GM19468 (cell line): ENCODE results near the gene SELPLG.
"Not testable (repeated sequence)": the region's sequence is repeated elsewhere in the genome, so short reads cannot be mapped to it uniquely, and the experiment has no call there.

Experiments
- ATAC-seq: cut with Tn5 transposase; IDR thresholded peaks from one replicate; pipeline ENCODE4 v1.9.1; 2021; ENCODE audit warnings: mild to moderate bottlenecking, moderate library complexity, moderate number of reproducible peaks; ENCODE audit not compliant: unreplicated experiment; ENCODE audit errors: extremely low read depth

Gene SELPLG

DNA sequence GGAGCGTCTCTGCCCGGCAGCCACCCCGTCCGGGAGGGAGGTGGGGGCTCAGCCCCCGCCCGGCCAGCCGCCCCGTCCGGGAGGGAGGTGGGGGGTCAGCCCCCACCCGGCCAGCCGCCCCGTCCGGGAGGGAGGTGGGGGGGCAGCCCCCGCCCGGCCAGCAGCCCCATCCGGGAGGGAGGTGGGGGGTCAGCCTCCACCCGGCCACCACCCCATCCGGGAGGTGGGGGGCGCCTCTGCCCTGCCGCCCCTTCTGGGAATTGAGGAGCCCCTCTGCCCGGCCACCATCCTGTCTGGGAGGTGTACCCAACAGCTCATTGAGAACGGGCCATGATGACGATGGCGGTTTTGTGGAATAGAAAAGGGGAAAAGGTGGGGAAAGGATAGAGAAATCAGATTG, 22.6 kb upstream of the SELPLG start:
- not testable (repeated sequence) for ATAC-seq

DNA sequence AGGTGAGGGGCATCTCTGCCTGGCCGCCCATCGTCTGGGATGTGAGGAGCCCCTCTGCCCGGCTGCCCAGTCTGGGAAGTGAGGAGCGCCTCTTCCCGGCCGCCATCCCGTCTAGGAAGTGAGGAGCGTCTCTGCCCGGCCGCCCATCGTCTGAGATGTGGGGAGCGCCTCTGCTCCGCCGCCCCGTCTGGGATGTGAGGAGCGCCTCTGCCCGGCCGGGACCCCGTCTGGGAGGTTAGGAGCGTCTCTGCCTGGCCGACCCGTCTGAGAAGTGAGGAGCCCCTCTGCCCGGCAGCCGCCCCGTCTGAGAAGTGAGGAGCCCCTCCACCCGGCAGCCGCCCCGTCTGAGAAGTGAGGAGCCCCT, 22.1 kb upstream of the SELPLG start:
- ATAC-seq = not testable (repeated sequence)

DNA sequence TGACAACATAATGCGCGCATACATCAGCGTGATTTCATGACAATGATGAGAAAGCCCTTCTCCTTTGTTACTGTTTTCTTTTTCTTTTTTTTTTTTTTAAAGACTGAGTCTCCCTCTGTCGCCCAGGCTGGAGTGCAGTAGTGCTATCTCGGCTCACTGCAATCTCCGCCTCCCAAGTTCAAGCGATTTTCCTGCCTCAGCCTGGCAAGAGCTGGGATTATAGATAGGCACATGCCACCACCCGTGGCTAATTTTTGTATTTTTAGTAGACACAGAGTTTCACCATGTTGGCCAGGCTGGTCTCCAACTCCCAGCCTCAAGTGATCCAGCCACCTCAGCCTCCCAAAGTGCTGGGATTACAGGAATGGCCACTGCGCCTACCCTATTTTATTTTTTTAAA, 20.9 kb upstream of the SELPLG start:
- not testable (repeated sequence) for ATAC-seq

DNA sequence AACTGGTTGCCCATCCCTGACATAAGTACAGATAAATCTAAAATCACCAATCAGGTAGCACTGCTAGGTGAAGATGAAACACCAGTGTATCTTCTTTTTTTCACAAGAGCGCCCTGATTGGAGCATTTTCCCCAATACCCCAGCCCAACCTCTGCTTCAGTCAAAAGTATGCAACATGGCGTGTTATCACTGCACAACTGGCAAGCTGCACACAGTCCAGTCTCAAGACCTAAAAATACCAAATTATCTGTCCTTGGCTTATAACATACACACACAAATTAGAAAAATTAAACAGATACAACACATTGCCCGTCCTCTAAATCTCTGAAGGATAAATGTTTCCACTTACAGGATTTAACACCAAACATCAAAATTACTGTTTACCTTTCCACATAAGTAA, 20.2 kb upstream of the SELPLG start:
- ATAC-seq = no peak

DNA sequence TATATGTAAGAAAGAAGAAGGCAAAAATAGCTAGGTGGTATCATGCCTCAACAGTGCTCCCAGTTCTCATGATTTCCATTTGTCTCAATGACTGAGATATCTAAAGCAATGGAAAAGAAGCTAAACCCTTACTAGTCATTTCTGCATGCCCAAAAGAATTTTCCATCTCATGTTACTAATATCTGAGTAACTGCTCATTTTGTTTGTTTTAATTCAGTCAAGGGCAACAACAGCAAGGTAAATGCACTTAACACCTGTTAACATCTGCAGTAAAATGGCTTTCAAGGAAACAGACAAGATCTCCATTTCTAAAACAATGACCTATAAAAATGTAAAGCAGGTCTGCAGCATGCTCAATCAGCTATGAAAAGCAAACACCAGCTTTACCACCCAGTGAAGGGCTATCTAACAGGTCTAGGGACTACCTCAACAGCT, 19.4 kb upstream of the SELPLG start:
- no peak for ATAC-seq

DNA sequence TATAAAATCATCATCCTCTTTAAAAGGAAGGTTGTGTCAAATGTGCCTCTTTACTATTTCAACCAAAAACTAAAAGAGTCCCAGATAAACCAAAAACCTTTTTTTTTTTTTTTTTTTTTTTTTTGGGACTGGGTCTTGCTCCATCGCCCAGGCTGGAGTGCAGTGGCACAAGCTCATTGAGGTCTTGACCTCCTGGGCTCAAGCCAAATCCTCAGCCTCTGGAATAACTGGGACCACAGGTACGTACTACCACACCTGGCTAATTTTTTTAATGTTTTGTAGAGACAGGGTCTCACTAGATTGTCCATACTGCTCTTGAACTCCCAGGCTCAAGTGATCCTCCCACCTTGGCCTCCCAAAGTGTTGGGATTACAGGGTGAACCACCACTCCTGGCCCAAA, 16.4 kb upstream of the SELPLG start:
- no peak for ATAC-seq

DNA sequence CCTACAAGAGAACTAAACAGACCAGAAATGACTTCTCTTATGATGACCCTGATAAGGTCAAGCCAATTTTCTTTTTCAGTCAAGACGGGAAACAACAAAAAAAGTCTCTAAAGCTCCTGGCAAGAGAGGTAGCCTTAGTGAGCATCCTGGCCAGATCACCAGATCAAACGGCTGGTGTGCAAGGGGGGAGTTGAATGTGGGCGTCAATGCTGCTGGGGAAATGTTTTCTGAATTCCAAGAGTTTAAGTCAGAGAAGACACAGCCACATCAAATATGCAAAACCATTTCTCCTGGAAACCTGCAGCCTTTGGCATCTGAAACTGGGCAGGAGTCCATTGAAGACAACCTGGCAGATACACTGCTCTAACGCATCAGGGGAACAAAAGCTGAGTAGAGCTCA, 16.0 kb upstream of the SELPLG start:
- ATAC-seq = no peak

DNA sequence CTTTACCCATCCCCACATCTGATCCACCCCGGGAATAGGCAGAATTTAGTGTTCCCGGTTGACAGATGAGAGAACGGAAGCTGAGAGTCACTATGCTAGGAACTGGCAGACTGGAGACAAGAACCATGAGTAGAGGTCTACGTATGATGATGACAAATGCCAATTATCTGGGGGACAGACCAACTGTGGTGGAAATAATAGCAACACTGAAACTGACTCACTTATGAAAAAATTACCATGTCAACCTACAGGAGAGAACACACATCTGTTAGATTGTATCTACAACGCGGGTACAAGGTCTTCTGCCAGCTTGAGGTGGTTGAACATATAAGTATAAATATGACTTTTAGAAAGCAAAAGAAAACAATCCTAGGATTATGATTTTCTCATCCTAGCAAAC, 15.4 kb upstream of the SELPLG start:
- no peak for ATAC-seq

DNA sequence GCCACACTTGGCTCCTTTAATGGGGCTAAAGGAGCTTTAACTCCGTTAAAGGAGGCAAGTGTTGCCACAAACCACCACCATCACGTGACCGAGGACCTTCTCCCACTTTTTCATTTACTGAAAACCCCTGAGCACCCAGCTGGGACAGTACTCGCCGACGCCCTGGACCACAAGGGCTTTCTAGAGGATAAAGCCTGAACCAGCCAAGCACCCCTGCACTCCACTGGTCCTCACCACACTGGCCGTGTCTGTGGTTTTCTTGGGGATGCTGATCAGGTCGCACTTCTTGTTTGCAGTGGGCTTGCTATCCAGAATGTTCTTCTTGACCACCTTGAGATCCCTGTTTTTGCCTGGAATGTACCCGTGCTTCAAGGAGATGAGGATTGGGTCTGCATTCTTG, 14.7 kb upstream of the SELPLG start:
- ATAC-seq = no peak

DNA sequence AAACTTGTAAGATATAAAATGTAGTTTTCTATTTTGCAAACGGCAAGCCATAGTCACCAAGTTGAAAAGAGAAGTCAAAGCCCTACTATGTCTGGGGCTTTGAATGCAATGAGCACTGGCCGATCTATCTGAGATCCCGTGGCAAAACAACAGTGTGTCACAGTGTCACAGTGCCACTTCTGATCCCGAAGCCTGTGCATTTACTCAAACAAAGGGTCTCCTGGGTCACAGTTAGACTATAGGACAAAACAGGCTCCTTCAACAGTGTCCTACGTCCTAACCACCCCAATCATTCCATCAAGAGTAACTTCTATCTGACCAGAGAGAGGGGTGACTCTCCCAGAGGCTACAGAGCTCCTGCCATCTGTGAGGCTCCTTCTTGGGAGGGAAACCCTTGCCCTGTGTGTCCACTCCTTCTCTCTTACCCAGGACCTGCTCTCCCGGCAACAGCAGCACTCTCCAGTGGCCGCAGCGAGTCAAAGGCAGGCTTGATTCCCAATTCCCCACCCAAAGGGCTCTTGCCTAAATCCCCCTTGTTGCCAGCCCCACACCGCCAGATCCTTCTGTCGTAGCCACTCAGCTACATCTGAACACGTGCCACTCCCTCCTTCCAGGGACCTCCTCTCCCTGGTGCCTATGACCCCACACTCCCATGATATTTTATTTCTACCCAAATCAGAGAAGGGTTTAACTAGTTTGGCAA, 14.0 kb upstream of the SELPLG start:
- no peak for ATAC-seq

DNA sequence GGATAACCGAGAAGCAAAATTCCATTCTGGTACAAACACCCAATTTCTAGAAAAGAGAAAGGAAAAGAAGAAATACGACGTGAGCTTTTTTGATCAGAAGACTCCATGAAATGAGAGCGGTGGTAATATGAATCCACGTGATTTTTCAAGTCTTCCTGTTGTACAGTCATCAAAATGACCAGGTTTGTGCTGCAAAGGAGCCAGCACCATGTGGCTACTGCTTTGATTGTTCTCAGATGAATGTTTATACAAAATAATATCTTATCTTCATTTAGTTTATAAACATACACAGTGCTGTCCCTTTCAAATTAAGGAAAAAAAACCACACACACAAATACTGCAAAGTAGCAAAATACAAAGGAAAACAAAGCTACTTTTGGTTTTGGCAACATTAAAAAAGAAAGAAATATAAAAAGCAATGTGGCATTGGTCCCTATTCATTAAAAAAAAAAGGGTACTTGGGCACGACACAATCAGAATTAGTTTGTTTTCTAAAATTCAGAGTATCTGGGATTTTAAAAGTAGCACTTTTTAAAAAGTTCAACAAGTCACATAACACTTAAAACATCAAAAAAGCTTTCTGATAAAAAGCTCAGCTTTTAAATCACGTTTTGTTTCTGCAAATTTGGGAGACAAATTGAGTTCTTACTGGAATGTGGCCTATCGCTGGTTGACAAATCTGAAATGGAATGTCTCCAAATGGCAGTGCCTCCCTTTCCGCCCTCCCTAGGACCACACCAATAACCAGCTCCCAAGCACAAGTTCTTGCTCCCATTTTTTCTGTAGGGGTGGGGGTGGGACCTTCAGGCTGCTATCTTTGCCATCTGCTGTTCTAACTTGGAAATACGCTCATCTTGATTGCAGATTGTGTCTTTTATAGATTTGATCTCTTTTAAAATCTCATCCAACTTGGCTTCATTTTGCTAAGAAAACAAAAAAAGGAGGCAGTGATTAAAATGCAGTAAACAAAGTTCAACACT, 13.2 kb upstream of the SELPLG start:
- ATAC-seq = no peak

DNA sequence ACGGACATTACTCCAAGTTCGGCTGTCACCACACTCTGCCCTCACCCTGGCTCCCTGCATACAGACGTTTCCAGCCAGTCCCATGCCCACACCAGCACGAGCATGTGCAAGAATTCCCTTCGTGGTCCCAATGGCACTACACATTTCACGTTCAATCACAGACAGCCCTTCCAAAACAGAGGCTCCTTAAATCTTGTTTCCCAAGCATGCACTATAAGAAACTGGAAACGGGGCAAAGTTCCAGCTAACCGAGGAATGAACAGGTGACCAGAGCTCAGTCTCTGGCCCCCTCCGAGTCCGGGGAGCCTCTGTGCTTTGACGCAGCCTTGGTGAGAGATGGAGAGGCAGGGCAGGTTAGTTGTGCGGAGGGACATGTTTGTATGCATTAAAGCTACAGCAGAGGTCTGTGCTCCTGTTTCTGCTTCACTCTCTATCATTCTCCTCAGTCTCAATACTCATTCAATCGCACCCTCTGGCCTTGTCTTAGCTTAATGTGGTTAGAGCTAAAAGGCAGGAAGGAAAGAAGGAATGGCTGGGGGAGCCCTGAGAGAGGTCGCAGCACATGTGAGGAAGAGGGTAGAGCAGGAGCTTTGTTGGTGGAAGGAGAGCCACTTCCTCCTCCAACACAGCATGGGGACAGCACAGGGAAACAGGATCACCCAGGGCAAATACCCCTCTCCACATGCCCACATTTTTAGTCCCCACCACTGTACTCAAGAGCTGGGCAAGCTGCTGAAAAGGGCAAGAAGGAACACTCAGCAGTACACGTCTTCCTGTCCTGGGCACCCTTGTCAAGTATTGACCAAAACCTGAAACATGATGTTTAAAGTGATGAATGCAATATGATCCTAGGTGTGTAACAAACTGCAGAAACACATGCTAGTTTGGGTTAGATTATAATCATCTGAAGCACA, 12.2 kb upstream of the SELPLG start:
- ATAC-seq = no peak

DNA sequence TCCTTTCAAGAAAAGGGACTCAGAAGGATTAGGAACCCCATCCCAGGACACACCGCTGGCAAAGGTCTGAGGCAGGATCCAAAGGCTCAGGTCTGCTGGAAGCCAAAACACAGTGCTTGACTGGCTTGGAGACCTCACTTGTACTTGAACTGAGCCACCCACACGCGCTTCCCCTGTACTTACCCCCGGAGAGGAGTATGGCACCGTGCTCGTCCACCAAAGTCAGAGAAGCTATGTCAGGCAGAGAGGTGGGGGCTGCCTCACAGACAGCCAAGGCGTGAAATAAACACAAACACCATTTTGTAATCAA, 11.1 kb upstream of the SELPLG start:
- no peak for ATAC-seq

DNA sequence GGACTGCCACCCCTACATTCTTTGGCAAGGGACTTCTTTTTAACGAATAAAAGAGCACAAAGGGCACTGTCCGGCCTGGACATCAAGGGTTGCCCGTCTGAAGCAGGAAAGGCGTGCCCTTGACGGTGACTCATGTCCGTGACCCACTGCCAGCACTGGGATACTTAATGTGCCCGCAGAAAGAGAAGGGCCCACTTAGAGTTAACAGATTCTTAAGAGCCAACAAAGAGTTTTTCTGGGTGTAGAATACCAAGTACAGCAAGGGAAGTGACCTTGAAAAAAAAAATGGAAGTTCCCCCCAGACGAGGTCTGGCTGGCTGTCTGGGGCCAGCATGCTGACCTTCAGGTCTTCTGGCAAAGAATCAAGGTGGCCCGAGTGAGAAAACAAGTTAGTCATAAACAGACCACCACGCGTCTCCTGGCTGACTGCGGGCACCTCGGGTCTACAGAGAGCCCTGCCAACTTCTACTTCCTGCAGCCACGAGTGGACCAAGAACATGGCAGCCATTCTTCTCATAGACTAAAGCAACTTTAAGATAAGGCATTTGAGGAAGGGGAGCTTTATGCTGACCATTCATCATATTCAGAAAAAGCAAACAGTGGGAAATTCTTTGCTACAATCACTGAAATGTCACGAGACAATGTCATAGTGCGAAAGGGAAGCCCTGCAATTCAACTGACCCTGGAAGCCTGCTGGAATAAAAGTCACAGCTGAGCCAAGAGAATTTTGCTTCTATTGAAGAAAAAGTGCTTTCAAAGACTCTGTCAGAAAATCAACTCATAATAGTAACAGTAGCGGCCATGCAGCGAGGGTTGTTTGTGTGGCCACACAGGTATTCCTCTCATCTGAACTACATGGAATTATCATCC, 10.5 kb upstream of the SELPLG start:
- ATAC-seq = no peak

DNA sequence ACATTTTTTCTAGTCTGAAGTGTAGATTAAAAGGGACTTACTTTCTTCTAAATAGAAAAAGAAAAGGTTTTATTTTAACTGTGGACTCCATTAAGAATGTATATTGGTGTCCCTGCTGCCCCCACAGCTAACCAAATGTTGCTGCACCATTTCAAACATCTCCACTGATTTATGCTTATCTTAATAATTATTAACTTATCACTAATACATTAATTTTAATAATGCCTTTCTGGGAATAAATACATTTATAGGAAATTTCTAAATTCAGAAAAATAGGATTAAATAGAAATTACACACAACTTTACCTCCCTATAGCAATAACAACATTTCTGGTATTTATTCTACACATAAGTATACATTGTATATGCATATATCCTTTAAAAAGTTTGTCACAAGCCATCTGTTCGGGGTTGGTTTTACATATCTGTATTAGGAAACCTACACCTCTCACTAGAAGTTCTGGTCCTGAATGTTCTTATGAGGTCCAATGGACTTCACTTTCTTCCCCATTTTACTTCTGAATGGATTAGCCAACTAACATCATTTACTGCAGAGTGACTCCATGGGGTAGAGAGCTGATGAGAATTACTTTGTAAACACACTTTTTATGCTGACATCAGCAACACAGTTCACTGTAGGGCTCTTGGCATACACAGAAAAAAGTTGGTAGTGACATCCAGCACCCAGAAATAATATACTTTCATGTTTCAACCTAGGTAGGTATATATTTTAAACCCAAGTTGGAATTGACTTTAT, 9.4 kb upstream of the SELPLG start:
- ATAC-seq = no peak

DNA sequence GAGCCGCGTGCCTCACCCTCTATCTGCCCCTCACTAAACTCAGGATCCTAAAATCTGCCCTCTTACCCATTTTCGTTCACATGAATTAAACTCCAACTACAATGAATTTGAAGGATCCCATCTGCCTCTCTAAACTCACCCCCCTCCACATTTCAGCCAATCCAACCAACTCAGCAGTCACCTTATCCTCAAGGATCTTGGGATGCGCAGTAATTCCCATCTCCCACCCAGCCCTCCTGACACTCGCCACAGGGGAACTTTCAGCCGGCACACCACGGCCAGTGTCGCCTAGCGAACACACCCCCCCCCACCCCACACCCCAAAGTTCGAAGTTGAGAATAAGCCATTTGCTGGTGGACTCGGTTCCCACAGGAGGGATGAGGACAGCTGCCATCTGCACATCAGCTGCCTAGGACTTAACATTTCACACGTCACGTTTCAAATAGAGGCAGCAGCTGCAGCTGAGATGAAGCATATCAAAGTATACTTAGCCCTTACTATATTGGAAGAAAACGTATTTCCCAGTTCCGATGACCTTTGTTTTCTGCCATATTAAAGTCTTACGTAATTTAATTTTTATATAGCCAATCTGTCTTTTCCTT, 8.7 kb upstream of the SELPLG start:
- ATAC-seq = no peak

DNA sequence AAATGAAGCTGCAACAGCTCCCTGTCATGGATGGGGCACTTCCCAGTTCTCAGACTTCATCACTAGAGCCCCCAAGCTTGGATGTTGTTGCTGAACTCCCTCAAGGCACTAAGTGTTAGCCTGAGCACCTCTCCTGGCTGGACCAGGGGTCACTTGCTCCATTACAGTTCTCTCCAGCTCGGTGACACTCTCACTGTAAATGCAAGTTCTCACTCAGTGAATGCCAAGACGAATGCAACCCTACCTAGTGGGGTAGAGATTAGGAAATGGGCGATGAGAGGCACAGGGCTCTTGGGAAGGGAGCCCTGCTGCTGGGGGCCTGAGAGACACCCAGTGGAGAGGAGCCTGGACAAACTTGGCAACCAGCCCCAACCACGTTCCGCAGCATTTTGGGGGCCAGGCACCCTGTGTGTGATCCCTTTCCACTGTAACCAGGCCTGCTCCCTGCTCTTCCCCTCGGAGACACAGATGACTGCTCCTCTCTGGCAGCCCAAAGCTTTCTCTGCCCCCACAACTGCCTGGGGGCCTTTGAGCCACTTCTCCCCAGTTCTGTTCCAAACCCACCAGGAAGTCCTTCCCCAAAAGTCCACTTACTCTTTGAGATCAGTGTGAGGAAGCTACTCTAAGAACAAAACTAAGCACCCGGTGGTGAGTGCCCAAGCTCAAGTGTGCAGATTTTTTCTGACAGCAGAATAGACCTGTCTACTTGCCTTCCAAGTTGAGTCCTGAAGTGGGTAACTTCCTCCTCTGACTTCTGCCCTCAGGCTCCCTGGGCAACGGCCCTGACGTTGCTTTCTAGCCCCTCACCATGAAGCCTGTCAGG, 8.0 kb upstream of the SELPLG start:
- ATAC-seq = no peak
